Measurements from ENCODE around the gene CASP7.

Gene CASP7

GRCh38 chr10:113705344-113705652, 25.6 kb downstream of the CASP7 start:
- DNase-seq, result no peak
- in situ Hi-C loops (cut with HindIII; ENCODE audit: low pct_ligation_motif_present, low pct_unique_long_range_greater_than_20kb, low sequenced_read_pairs), result no loop called here

- no peak for DNase-seq
- in situ Hi-C loops (cut with HindIII; ENCODE audit: low pct_ligation_motif_present, low pct_unique_long_range_greater_than_20kb, low sequenced_read_pairs), result no loop called here
Observed at GRCh38 chr10:113706623-113707022, 26.9 kb downstream of the CASP7 start.

DNA sequence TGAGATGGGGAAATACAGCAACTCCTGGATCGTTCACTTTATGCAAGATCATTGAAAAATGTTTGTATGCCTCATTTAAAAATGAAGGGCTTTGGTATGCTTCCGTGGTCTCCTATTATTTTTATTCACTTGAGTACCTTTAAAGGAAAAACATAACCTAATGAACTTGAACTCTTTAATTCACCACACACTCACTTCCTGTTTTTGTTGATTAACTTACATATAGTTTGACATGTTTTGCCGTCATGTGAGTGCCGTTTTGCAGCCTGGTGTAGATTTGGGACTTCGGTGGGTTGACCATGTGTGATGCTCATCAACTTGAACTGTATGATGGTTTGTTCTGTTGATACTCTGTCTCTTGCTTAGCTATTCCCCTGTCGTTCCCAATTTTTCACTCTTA, 28.9 kb downstream of the CASP7 start:
- DNase-seq, result no peak
- in situ Hi-C loops (cut with HindIII; ENCODE audit: low pct_ligation_motif_present, low pct_unique_long_range_greater_than_20kb, low sequenced_read_pairs), result no loop called here

DNA sequence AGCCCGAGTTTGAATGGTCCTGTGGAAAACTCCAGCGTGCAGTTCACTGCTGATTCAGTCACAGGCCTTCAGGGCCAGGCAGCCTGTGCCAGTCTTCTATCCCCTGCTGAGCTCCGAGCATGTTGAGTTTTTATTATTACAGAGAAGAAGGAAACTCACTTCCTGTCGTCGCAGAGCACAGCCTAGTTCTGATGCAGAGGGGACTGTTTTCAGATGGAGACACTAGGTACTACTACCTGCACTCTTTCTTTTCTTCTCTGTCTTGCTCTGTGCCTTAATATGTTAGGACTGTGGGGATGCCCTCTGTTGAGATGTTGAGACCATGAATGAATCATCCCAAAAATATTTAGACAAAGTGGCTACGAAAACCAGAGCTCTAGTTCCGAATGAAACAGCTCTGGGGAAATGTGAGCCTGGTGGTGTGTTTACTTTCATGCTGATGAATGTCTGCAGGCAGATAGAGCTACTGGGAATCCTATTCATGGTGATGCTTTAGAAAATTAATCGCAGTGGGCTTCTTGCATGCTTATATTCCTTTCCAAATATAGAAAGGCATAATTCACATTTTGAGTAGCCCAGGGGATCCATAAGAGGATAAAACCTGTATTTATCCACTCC, 29.6 kb downstream of the CASP7 start:
- in situ Hi-C loops (cut with HindIII; ENCODE audit: low pct_ligation_motif_present, low pct_unique_long_range_greater_than_20kb, low sequenced_read_pairs), result no loop called here
- DNase-seq, result peak; percentile 45

- in situ Hi-C loops (cut with HindIII; ENCODE audit: low pct_ligation_motif_present, low pct_unique_long_range_greater_than_20kb, low sequenced_read_pairs), result no loop called here
- DNase-seq, result no peak
Observed at GRCh38 chr10:113711142-113711541, 31.4 kb downstream of the CASP7 start.

- in situ Hi-C loops (cut with HindIII; ENCODE audit: low pct_ligation_motif_present, low pct_unique_long_range_greater_than_20kb, low sequenced_read_pairs), result no loop called here
- no peak for DNase-seq
Observed at GRCh38 chr10:113712024-113712423, 32.3 kb downstream of the CASP7 start.

DNA sequence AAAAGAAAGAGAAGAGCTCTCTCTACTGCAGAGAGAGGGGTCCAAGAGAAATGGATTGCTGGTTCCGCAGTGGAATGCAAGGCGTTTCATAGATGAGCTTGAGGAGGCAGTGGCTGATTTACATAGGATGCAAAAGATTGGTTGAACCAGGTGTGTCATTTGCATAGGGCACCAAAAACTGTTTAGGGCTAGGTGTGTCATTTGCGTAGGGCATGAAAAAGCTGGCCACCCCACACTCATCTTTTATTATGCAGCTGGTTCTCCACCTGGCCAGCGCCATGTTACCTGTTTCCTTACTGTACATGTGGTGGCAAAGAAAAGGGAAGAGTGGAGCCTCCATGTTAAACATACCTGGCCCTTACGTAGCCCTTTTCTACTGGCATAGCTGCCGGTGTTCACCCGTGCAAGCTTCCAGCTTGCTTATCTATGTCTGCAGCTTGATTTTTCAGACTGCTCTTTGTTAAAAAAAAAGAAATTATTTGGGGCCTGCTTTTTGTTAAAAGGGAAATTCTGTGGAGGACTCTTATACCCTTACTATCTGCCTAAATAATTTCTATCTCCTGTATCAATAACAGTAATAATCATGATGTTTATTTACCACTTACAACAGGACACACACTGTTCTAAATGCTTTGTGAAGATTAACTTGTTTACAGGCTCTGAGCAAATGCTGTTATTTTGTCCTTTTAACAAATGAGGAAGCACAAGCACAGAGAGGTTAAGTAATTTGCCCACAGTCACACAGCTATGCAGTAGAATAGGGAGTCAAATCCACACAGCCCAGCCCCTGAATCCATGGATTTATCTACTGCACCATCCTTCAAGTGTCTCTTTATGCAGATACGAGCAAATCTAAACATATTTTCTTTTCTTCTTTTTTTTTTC, 33.3 kb downstream of the CASP7 start:
- in situ Hi-C loops (cut with HindIII; ENCODE audit: low pct_ligation_motif_present, low pct_unique_long_range_greater_than_20kb, low sequenced_read_pairs), result no loop called here
- no peak for DNase-seq

DNA sequence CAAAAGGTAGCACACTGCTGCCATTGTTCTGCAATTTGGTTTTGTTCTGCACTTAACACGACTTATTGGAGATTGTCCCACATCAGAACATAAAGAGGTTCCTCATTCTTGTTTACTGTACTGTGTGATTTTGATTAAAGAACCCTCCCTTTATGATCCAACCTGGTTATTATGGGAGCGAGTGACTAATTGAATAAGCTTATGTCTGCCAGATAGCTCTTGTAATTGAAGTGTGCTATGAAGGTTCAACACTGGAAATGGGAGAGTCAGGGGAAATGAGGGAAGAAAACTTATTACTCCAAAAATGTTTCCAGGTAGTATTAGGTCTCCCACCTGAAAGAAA, 33.9 kb downstream of the CASP7 start:
- in situ Hi-C loops (cut with HindIII; ENCODE audit: low pct_ligation_motif_present, low pct_unique_long_range_greater_than_20kb, low sequenced_read_pairs), result no loop called here
- no peak for DNase-seq

GRCh38 chr10:113716109-113716910, 36.6 kb downstream of the CASP7 start:
- DNase-seq, result no peak
- in situ Hi-C loops (cut with HindIII; ENCODE audit: low pct_ligation_motif_present, low pct_unique_long_range_greater_than_20kb, low sequenced_read_pairs), result no loop called here

- DNase-seq, result no peak
- in situ Hi-C loops (cut with HindIII; ENCODE audit: low pct_ligation_motif_present, low pct_unique_long_range_greater_than_20kb, low sequenced_read_pairs), result no loop called here
Observed at GRCh38 chr10:113718969-113719822, 39.5 kb downstream of the CASP7 start.

GRCh38 chr10:113720386-113720785, 40.7 kb downstream of the CASP7 start:
- no peak for DNase-seq
- in situ Hi-C loops (cut with HindIII; ENCODE audit: low pct_ligation_motif_present, low pct_unique_long_range_greater_than_20kb, low sequenced_read_pairs), result no loop called here

DNA sequence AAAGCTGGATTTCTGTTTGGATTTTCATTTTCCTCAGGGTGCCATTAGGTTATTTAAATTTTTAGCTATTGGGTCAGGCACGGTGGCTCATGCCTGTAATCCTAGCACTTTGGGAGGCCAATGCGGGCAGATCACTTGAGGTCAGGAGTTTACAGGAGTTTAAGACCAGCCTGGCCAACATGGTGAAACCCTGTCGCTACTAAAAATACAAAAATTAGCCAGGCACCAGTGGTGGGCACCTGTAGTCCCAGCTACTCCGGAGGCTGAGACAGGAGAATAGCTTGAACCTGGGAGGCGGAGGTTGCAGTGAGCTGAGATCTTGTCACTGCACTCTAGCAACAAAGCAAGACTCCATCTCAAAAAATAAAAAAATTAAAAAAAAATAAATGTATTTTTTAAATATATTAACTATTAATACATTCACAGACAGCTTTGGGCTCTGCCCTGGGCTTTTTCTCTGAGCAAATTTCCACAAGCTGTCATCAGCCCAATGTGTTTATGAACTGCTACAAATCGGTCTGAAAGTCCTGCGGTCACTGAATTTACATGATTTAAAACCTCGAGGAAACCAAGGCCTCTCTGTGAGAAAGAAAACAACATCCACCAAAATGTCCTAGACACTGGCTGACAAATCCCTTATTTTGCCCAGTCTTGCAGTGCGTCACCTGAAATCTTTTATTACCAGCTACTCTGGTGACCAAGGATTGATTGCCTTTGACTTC, 52.6 kb downstream of the CASP7 start:
- DNase-seq, result no peak
- in situ Hi-C loops (cut with HindIII; ENCODE audit: low pct_ligation_motif_present, low pct_unique_long_range_greater_than_20kb, low sequenced_read_pairs), result no loop called here

GRCh38 chr10:113732966-113733365, 53.3 kb downstream of the CASP7 start:
- no peak for DNase-seq

DNA sequence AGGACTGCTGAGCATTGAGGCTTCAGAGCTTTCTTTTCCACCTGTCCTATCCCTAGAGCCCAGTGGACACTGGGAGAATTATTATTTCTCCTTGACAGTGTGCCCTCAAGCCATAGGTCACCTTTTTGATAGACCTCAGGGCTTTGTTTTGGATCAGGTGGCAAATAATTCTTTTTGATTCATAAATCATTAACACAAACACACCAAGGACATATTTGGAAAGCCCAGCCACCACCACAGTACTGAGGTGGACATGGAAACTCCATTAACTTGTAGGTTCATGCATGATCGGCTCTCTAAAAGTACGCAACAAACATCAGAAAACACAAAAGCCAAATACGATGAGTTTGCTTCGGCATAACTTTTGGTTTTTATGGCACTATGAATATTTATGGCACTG, 53.9 kb downstream of the CASP7 start:
- in situ Hi-C loops (cut with HindIII; ENCODE audit: low pct_ligation_motif_present, low pct_unique_long_range_greater_than_20kb, low sequenced_read_pairs), result no loop called here
- no peak for DNase-seq

More at GRCh38 chr10:113732966-113733365, 53.3 kb downstream of the CASP7 start:
- in situ Hi-C loops (cut with HindIII; ENCODE audit: low pct_ligation_motif_present, low pct_unique_long_range_greater_than_20kb, low sequenced_read_pairs), result no loop called here

DNA sequence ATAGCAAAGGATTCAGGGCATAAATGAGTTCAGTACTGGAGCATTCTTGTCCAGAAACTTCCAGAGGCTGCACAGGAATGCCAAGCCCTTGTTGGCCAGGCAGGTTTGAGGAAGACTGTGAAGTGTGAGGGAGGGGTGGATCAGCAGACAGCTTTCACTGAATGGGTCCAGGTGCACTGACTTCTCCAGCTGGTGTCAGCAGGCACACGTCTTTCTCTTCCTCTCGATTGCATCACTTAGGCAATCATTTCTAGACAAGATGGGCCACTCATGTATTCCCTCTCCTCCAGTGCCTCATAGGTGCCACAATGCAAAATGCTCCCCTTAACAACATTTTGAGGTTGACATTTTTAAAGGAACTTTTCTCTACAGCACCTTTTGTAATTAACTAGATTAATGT, 56.2 kb downstream of the CASP7 start:
- in situ Hi-C loops (cut with HindIII; ENCODE audit: low pct_ligation_motif_present, low pct_unique_long_range_greater_than_20kb, low sequenced_read_pairs), result no loop called here
- DNase-seq, result peak; percentile 61

GRCh38 chr10:113736576-113736975, 56.9 kb downstream of the CASP7 start:
- DNase-seq, result no peak
- in situ Hi-C loops (cut with HindIII; ENCODE audit: low pct_ligation_motif_present, low pct_unique_long_range_greater_than_20kb, low sequenced_read_pairs), result no loop called here

DNA sequence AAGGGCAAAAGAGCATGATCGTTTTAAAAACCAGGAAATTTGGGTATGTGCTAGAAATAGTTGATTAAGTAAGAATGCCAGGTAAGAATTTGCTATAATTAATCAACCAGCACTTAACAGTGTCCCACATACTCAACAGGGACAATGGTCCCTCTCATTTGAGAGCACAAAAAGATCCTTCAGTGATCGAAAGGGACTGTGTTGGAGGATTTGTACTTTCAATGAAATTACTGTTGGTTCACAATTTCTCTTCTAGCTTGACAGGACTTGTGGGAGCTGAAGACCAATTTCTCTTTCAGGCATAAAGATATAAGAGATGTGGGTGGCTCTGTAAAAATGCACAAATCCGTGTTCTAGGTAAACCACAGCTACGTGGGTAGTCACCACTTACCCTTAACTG, 59.3 kb downstream of the CASP7 start:
- DNase-seq, result no peak

GRCh38 chr10:113739577-113739976, 59.9 kb downstream of the CASP7 start:
- no peak for DNase-seq
- in situ Hi-C loops (cut with HindIII; ENCODE audit: low pct_ligation_motif_present, low pct_unique_long_range_greater_than_20kb, low sequenced_read_pairs), result no loop called here

More for the DNA sequence above, 59.3 kb downstream of the CASP7 start:
- in situ Hi-C loops (cut with HindIII; ENCODE audit: low pct_ligation_motif_present, low pct_unique_long_range_greater_than_20kb, low sequenced_read_pairs), result no loop called here

All from ACHN (cell line).